Measurements from ENCODE around the gene PRRT3.
"Not testable (repeated sequence)": the region's sequence is repeated elsewhere in the genome, so short reads cannot be mapped to it uniquely, and the experiment has no call there.

PRRT3 gene

DNA sequence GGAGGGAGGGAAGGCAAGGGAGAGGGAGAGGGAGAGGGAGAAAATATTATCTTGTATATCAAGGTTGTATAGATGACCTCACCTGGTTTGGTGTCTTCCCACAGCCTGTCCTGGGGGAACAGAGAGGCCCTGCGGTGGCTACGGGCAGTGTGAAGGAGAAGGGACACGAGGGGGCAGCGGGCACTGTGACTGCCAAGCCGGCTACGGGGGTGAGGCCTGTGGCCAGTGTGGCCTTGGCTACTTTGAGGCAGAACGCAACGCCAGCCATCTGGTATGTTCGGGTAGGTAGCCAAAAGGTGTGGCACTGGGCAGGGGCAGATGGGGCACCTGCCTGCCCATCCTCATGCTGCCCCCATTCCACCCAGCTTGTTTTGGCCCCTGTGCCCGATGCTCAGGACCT is 11.5 kb downstream of the PRRT3 start:
- H3K36me3 Mint-ChIP-seq: peaks cover 10% of the 10 kb centered on the region
- no peaks in the 10 kb centered on the region for H3K27me3 Mint-ChIP-seq
- ATAC-seq (ENCODE audit: low read depth): no peak
- DNase-seq (ENCODE audit: low spot score in 2 of 2): no peak
- no peaks in the 10 kb centered on the region for H3K9me3 Mint-ChIP-seq
- H3K4me1 Mint-ChIP-seq: peaks cover 1% of the 10 kb centered on the region
- H3K4me3 Mint-ChIP-seq: no peak overlapping the region
- no peak overlapping the region for H3K27ac Mint-ChIP-seq

DNA sequence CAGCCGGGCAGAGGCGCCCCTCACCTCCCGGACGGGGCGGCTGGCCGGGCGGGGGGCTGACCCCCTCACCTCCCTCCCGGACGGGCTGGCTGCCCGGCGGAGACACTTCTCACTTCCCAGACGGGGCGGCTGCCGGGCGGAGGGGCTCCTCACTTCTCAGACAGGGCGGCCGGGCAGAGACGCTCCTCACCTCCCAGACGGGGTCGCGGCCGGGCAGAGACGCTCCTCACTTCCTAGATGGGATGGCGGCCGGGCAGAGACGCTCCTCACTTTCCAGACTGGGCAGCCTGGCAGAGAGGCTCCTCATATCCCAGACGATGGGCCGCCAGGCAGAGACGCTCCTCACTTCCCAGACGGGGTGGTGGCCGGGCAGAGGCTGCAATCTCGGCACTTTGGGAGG is 12.3 kb downstream of the PRRT3 start:
- DNase-seq (ENCODE audit: low spot score in 2 of 2); H3K9me3 Mint-ChIP-seq; H3K27ac Mint-ChIP-seq; H3K4me1 Mint-ChIP-seq; H3K27me3 Mint-ChIP-seq; ATAC-seq (ENCODE audit: low read depth); H3K4me3 Mint-ChIP-seq: not testable (repeated sequence)
- H3K36me3 Mint-ChIP-seq: peaks cover 18% of the 10 kb centered on the region

DNA sequence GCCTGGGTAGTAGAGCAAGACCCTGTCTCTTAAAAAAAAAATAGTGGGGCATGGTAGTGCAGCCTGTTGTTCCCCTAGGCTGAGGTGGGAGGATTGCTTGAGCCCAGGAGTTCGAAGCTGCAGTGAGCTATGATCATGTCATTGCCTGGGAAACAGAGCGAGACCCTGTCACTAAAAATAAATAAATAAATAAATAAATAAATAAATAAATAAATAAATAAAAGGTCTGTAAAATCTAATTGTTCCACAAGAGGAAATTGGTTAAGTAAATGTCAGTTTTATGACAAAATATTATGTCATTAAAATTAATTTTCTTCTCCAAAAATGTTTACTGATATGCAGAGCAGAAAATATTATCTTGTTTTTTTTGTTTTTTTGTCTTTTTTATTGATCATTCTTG is 13.2 kb downstream of the PRRT3 start:
- Mint-ChIP-seq H3K4me3 (no peak overlapping the region), H3K4me1 (peaks cover 15% of the 10 kb centered on the region), H3K27me3 (no peaks in the 10 kb centered on the region), H3K36me3 (peaks cover 19% of the 10 kb centered on the region), H3K27ac (no peak overlapping the region), H3K9me3 (no peaks in the 10 kb centered on the region)
- DNase-seq (ENCODE audit: low spot score in 2 of 2): no peak
- ATAC-seq (ENCODE audit: low read depth): no peak

GRCh38 chr3:9937486-9938238 is 14.5 kb downstream of the PRRT3 start:
- Mint-ChIP-seq H3K4me1 (peaks cover 15% of the 10 kb centered on the region), H3K36me3 (peaks cover 19% of the 10 kb centered on the region), H3K4me3 (no peak overlapping the region), H3K27me3 (no peaks in the 10 kb centered on the region), H3K27ac (no peak overlapping the region), H3K9me3 (no peaks in the 10 kb centered on the region)
- DNase-seq (ENCODE audit: low spot score in 2 of 2): no peak
- no peak for ATAC-seq (ENCODE audit: low read depth)

- Mint-ChIP-seq H3K36me3 (peaks cover 16% of the 10 kb centered on the region), H3K4me3 (no peak overlapping the region), H3K27me3 (no peaks in the 10 kb centered on the region), H3K9me3 (no peaks in the 10 kb centered on the region), H3K27ac (no peak overlapping the region), H3K4me1 (peaks cover 17% of the 10 kb centered on the region)
- ATAC-seq (ENCODE audit: low read depth): no peak
- DNase-seq (ENCODE audit: low spot score in 2 of 2): no peak
Observed at GRCh38 chr3:9935966-9936510, 16.2 kb downstream of the PRRT3 start.

DNA sequence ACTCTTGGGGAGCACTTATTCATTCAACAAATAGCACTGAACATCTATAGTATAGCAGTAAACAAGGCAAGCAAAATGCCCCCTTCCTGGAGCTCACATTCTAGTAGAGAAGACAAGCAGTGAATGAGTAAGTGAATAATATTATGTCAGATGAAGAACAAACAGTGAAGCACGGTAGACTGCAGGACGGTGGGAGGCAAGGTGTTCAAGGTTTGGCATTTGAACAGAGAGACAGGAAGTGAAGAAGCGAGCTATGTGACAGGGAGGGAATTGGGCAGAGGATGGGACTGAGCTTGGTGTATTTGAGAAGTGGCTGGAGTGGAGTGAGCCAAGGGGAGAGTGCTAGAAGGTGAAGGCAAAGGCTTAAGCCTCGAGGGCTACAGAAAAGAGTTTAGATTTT is 17.2 kb downstream of the PRRT3 start:
- H3K27me3 Mint-ChIP-seq: no peaks in the 10 kb centered on the region
- H3K27ac Mint-ChIP-seq: peak overlapping the region; percentile 62
- H3K9me3 Mint-ChIP-seq: no peaks in the 10 kb centered on the region
- H3K36me3 Mint-ChIP-seq: peaks cover 16% of the 10 kb centered on the region
- no peak for ATAC-seq (ENCODE audit: low read depth)
- peaks cover 17% of the 10 kb centered on the region for H3K4me1 Mint-ChIP-seq
- no peak for DNase-seq (ENCODE audit: low spot score in 2 of 2)
- peak overlapping the region; percentile 99 for H3K4me3 Mint-ChIP-seq

GRCh38 chr3:9934235-9934621 is 18.0 kb downstream of the PRRT3 start:
- peak overlapping the region; percentile 95 for H3K27ac Mint-ChIP-seq
- H3K4me1 Mint-ChIP-seq: peaks cover 17% of the 10 kb centered on the region
- no peaks in the 10 kb centered on the region for H3K9me3 Mint-ChIP-seq
- ATAC-seq (ENCODE audit: low read depth) (peak; percentile 6), DNase-seq (ENCODE audit: low spot score in 2 of 2) (peak in 1 of 2 donors; percentile 26)
- H3K36me3 Mint-ChIP-seq: peaks cover 16% of the 10 kb centered on the region
- no peaks in the 10 kb centered on the region for H3K27me3 Mint-ChIP-seq
- H3K4me3 Mint-ChIP-seq: peak overlapping the region; percentile 99

- Mint-ChIP-seq H3K27ac (peak within 1 kb of the TSS; percentile 95), H3K27me3 (no peaks in the 10 kb centered on the region), H3K4me3 (peak within 1 kb of the TSS; percentile 99), H3K9me3 (no peaks in the 10 kb centered on the region), H3K36me3 (peaks cover 16% of the 10 kb centered on the region), H3K4me1 (peaks cover 17% of the 10 kb centered on the region)
- DNase-seq (ENCODE audit: low spot score in 2 of 2): peak; percentile 97
- ATAC-seq (ENCODE audit: low read depth): peak; percentile 80
Observed at GRCh38 chr3:9933561-9934234, 18.5 kb downstream of the PRRT3 start, which contains the start of gene CRELD1. Gene CRELD1 (plus strand): TSS chr3:9933834. CDS start chr3:9934439, 605 bp downstream.

DNA sequence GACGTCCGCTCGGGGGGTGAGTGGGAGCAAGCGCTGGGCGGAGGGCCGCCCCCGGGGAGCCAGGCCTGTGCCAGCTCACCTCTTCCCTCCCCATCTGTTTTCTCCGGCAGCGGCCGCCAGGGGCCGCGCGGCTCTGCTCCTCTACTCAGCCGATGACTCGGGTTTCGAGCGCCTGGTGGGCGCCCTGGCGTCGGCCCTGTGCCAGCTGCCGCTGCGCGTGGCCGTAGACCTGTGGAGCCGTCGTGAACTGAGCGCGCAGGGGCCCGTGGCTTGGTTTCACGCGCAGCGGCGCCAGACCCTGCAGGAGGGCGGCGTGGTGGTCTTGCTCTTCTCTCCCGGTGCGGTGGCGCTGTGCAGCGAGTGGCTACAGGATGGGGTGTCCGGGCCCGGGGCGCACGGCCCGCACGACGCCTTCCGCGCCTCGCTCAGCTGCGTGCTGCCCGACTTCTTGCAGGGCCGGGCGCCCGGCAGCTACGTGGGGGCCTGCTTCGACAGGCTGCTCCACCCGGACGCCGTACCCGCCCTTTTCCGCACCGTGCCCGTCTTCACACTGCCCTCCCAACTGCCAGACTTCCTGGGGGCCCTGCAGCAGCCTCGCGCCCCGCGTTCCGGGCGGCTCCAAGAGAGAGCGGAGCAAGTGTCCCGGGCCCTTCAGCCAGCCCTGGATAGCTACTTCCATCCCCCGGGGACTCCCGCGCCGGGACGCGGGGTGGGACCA is 19.2 kb downstream of the PRRT3 start:
- Mint-ChIP-seq H3K27ac (peak overlapping the region; percentile 95), H3K36me3 (peaks cover 15% of the 10 kb centered on the region), H3K9me3 (no peaks in the 10 kb centered on the region), H3K27me3 (no peaks in the 10 kb centered on the region), H3K4me3 (peak overlapping the region; percentile 99), H3K4me1 (peaks cover 17% of the 10 kb centered on the region)
- peak; percentile 77 to 79 for DNase-seq (ENCODE audit: low spot score in 2 of 2)
- peak; percentile 69 for ATAC-seq (ENCODE audit: low read depth)

DNA sequence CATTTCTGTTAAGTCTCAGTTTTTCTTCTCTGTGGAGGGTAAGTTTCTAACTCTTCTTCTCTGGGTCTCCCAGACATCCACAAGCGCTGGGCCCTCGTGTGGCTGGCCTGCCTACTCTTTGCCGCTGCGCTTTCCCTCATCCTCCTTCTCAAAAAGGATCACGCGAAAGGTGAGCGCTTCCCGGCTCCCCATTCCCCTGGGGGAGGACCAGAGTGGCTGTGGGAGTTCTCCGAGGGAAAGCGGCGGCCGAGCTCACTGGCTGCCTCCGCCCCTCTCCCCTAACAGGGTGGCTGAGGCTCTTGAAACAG is 19.7 kb downstream of the PRRT3 start:
- Mint-ChIP-seq H3K36me3 (peaks cover 14% of the 10 kb centered on the region), H3K9me3 (no peaks in the 10 kb centered on the region), H3K27ac (peak overlapping the region; percentile 95), H3K27me3 (no peaks in the 10 kb centered on the region), H3K4me1 (peaks cover 17% of the 10 kb centered on the region), H3K4me3 (peak overlapping the region; percentile 99)
- DNase-seq (ENCODE audit: low spot score in 2 of 2) (no peak), ATAC-seq (ENCODE audit: low read depth) (no peak)

DNA sequence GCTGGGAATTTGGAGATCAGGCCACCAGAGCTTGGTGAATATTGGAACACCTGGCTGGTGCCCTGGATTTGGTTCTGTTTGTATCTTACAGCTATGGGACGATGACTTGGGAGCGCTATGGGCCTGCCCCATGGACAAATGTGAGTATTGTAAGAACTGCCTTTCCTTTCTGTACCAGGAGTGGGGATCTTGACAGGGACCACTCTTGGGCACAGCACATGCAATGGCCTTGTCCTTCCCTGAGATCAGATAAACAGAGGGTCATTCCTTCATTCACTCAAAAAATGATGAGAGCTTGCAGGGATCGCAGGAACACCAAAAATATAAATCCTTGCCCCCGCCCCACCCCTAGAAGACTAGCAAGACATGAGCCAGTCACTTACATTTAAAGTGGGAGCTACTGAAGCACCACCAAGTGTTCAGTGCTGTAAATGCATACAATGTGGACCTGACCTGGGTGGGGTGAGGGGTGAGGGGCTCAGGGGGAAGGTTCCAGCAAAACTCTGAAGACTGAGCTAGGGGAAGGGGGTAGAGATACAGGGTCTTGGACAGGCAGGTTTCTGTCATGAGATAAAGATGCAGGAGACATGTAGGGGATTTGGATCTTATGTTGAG is 21.3 kb downstream of the PRRT3 start:
- peaks cover 9% of the 10 kb centered on the region for H3K36me3 Mint-ChIP-seq
- peaks cover 17% of the 10 kb centered on the region for H3K4me1 Mint-ChIP-seq
- H3K27me3 Mint-ChIP-seq: no peaks in the 10 kb centered on the region
- DNase-seq (ENCODE audit: low spot score in 2 of 2): no peak
- H3K9me3 Mint-ChIP-seq: no peaks in the 10 kb centered on the region
- no peak overlapping the region for H3K4me3 Mint-ChIP-seq
- no peak for ATAC-seq (ENCODE audit: low read depth)
- H3K27ac Mint-ChIP-seq: no peak overlapping the region

GRCh38 chr3:9928158-9928557 is 24.1 kb downstream of the PRRT3 start:
- H3K4me3 Mint-ChIP-seq: no peak overlapping the region
- H3K4me1 Mint-ChIP-seq: peaks cover 5% of the 10 kb centered on the region
- no peaks in the 10 kb centered on the region for H3K9me3 Mint-ChIP-seq
- ATAC-seq (ENCODE audit: low read depth) (no peak), DNase-seq (ENCODE audit: low spot score in 2 of 2) (no peak)
- no peak overlapping the region for H3K27ac Mint-ChIP-seq
- no peaks in the 10 kb centered on the region for H3K36me3 Mint-ChIP-seq
- H3K27me3 Mint-ChIP-seq: peaks cover 6% of the 10 kb centered on the region

DNA sequence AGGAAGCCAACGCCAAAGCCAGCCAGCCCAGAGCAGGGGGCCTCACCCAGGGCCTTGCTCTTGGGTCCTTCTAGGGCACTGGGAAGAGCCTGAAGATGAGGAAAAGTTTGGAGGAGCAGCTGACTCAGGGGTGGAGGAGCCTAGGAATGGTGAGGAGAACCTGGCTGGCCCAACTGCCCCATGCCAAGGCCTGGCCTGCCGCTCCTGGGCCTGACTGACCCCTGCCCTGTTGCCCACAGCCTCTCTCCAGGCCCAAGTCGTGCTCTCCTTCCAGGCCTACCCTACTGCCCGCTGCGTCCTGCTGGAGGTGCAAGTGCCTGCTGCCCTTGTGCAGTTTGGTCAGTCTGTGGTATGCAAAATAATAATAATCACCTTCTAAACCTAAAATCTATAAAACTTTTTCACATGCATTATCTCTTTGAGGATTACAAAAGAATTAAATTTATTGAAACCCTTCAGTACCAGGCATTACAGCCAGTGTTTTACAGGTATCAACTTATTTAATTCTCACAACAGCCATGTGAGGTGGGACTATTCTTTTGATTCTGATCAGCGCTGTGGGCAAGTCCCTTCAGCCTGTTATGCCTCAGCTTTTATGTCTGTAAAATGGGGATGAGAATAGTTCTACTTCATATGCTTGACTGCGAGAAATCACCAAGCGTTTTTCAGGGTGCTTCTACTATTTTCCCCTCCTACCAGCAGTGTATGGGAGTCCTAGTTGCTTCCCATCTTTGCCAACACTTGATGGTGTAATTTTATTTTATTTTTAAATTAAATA is 33.8 kb downstream of the PRRT3 start:
- Mint-ChIP-seq H3K4me3 (no peak overlapping the region), H3K27me3 (peaks cover 5% of the 10 kb centered on the region), H3K36me3 (no peaks in the 10 kb centered on the region), H3K9me3 (no peaks in the 10 kb centered on the region), H3K27ac (no peak overlapping the region), H3K4me1 (peaks cover 9% of the 10 kb centered on the region)
- ATAC-seq (ENCODE audit: low read depth) (no peak), DNase-seq (ENCODE audit: low spot score in 2 of 2) (no peak)
